ENCODE results near the gene PLB1. TPM values are rescaled to one million over a fixed set of nuclear protein-coding genes. Genes with fewer than 3 reads are reported as not detected.

Gene PLB1
- total RNA-seq, 4 donors from 2014 or later: 3.0 to 14.5 (median 10.5) TPM

- no peak for ATAC-seq
- no peaks in the 10 kb centered on the region for H3K9me3 ChIP-seq
- WGBS, 2 donors (ENCODE audit: low coverage in 1 of 2): 94% methylated on average over 3 of the region's 3 CpGs; no CpG with 5 or more reads in 1 of the 2 donors
- H3K27me3 ChIP-seq: no peaks in the 10 kb centered on the region
- TF ChIP-seq CTCF (IDR thresholded peaks at IDR 0.05) (no peak), EP300 (IDR thresholded peaks at IDR 0.05) (no peak), POLR2A (IDR thresholded peaks at IDR 0.05) (no peak)
- no peaks in the 10 kb centered on the region for H3K36me3 ChIP-seq
- peak overlapping the region in 2 of 4 donors; percentile 21 to 22 for H3K27ac ChIP-seq
- H3K4me3 ChIP-seq: no peak overlapping the region
- no peaks in the 10 kb centered on the region for H3K4me1 ChIP-seq
These were observed 47.1 kb upstream of the PLB1 start for GRCh38 chr2:28448793-28449100.

- WGBS, 2 donors (ENCODE audit: low coverage in 1 of 2): 60% methylated on average over 1 of the region's 6 CpGs; no CpG with 5 or more reads in 1 of the 2 donors
- peak overlapping the region in 1 of 4 donors; percentile 21 for H3K27ac ChIP-seq
- H3K27me3 ChIP-seq: no peaks in the 10 kb centered on the region
- H3K9me3 ChIP-seq: no peaks in the 10 kb centered on the region
- no peaks in the 10 kb centered on the region for H3K4me1 ChIP-seq
- no peak overlapping the region for H3K4me3 ChIP-seq
- TF ChIP-seq CTCF (IDR thresholded peaks at IDR 0.05) (no peak), POLR2AphosphoS5 (IDR thresholded peaks at IDR 0.05) (no peak), EP300 (IDR thresholded peaks at IDR 0.05) (no peak), POLR2A (IDR thresholded peaks at IDR 0.05) (no peak)
- no peak for ATAC-seq
- H3K36me3 ChIP-seq: no peaks in the 10 kb centered on the region
These were observed 46.8 kb upstream of the PLB1 start for GRCh38 chr2:28449126-28449487.

- WGBS, 2 donors (ENCODE audit: low coverage in 1 of 2): 50 to 72% methylated on average over 10 to 13 of the region's 17 CpGs
- Histone ChIP-seq H3K27ac (peak overlapping the region in 1 of 4 donors; percentile 21), H3K9me3 (no peaks in the 10 kb centered on the region), H3K36me3 (no peaks in the 10 kb centered on the region), H3K4me1 (no peaks in the 10 kb centered on the region), H3K4me3 (no peak overlapping the region), H3K27me3 (no peaks in the 10 kb centered on the region)
- TF ChIP-seq POLR2AphosphoS5 (IDR thresholded peaks at IDR 0.05) (no peak), EP300 (IDR thresholded peaks at IDR 0.05) (no peak), POLR2A (IDR thresholded peaks at IDR 0.05) (no peak), CTCF (IDR thresholded peaks at IDR 0.05) (no peak)
- no peak for ATAC-seq
These were observed 46.1 kb upstream of the PLB1 start for GRCh38 chr2:28449488-28450395.

DNA sequence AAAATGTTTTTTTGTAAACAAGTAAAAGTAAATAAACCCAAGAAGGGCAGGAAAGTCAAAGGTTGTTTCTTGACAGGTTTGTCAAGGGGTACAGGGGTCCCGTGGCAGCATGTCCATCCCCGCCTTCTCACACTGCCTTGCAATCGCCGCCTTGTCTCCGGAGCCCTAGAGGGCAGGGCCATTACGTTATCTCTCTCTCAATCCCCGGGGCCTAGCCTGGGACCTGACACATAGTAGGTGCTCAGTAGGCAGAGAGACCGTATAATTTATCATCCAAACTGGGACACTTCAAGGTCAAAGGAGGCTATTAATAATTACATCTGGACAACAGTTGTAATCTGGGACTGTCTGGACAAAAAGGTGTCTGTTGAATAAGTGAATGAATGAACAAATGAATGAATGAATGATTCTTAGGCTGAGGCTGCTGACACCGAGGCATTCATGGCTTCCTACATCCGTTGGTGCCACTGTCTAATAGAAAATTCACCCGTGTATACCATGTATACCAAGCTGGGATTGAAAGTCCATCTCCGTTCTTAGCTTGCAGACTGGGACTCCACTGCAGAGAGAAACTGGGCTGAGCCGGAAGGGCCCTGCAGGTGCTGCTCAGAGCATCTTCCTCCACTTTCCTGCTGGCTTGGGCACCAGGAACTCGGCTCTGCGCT is 44.8 kb upstream of the PLB1 start:
- Histone ChIP-seq H3K4me3 (no peak overlapping the region), H3K9me3 (no peaks in the 10 kb centered on the region), H3K27me3 (no peaks in the 10 kb centered on the region), H3K4me1 (no peaks in the 10 kb centered on the region), H3K36me3 (no peaks in the 10 kb centered on the region), H3K27ac (no peak overlapping the region)
- no peak for ATAC-seq
- WGBS, 2 donors (ENCODE audit: low coverage in 1 of 2): 74 to 92% methylated on average over 5 to 13 of the region's 15 CpGs
- TF ChIP-seq EP300 (IDR thresholded peaks at IDR 0.05): no peak
- TF ChIP-seq CTCF (IDR thresholded peaks at IDR 0.05): no peak
- TF ChIP-seq POLR2A (IDR thresholded peaks at IDR 0.05): no peak
- no peak for TF ChIP-seq POLR2AphosphoS5 (IDR thresholded peaks at IDR 0.05)
